ENCODE results near the gene SPAG9. TPM values are rescaled to one million over a fixed set of nuclear protein-coding genes. Genes with fewer than 3 reads are reported as not detected.

SPAG9 gene
- total RNA-seq, 4 donors from 2014 or later, result 39.4 to 211 (median 107) TPM

GRCh38 chr17:51050291-51051033 is 70.2 kb downstream of the SPAG9 start:
- intact Hi-C loops (cut with DNase I; ENCODE audit: low total_unique reads), result no loop called here
- no peak for DNase-seq
- H3K36me3 ChIP-seq, result no peaks in the 10 kb centered on the region
- peaks cover 0 to 5% of the 10 kb centered on the region in 2 donors for H3K4me1 ChIP-seq
- no peak overlapping the region for H3K27ac ChIP-seq
- H3K4me3 ChIP-seq, result no peak overlapping the region
- TF ChIP-seq CTCF (IDR thresholded peaks at IDR 0.05) (no peak), POLR2A (IDR thresholded peaks at IDR 0.05) (no peak)
- H3K9me3 ChIP-seq, result no peaks in the 10 kb centered on the region
- no peaks in the 10 kb centered on the region for H3K27me3 ChIP-seq

GRCh38 chr17:51046514-51047384 is 73.9 kb downstream of the SPAG9 start:
- H3K4me1 ChIP-seq, result peaks cover 0 to 5% of the 10 kb centered on the region in 2 donors
- TF ChIP-seq POLR2A (IDR thresholded peaks at IDR 0.05) (peak; percentile 44 to 53), CTCF (IDR thresholded peaks at IDR 0.05) (peak in 1 of 4 experiments; percentile 5)

DNA sequence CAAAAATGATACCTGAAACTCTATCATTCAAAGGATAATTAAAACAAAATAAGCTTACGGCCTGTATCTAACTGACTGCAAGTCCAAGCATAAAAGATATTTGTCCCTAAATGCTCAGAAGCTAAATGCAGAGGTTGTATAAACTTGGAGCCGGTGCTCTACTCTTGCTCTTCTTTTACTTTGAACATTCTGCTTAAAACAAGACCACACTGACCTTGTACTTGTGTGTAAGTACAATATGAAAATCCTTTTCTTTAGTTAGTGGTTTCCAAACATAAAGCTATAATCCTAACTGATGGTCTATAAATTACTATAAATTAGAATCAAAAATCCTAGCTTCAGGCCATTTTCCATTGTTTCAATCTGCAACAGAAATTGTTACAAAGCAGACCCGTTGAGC is 74.6 kb downstream of the SPAG9 start:
- TF ChIP-seq CTCF (IDR thresholded peaks at IDR 0.05), result no peak
- no peak for TF ChIP-seq POLR2A (IDR thresholded peaks at IDR 0.05)
- Histone ChIP-seq H3K4me3 (peak overlapping the region; percentile 28 to 38), H3K4me1 (peaks cover 0 to 5% of the 10 kb centered on the region in 2 donors), H3K36me3 (no peaks in the 10 kb centered on the region), H3K27ac (peak overlapping the region; percentile 77 to 79), H3K9me3 (no peaks in the 10 kb centered on the region), H3K27me3 (no peaks in the 10 kb centered on the region)
- DNase-seq, result no peak
- intact Hi-C loops (cut with DNase I; ENCODE audit: low total_unique reads), result no loop called here

More at GRCh38 chr17:51046514-51047384, 73.9 kb downstream of the SPAG9 start:
- no peaks in the 10 kb centered on the region for H3K9me3 ChIP-seq
- H3K4me3 ChIP-seq, result peak overlapping the region; percentile 28 to 38
- H3K27me3 ChIP-seq, result no peaks in the 10 kb centered on the region
- H3K27ac ChIP-seq, result peak overlapping the region; percentile 77 to 79
- DNase-seq, result peak; percentile 70 to 89
- intact Hi-C loops (cut with DNase I; ENCODE audit: low total_unique reads), result no loop called here
- no peaks in the 10 kb centered on the region for H3K36me3 ChIP-seq

DNA sequence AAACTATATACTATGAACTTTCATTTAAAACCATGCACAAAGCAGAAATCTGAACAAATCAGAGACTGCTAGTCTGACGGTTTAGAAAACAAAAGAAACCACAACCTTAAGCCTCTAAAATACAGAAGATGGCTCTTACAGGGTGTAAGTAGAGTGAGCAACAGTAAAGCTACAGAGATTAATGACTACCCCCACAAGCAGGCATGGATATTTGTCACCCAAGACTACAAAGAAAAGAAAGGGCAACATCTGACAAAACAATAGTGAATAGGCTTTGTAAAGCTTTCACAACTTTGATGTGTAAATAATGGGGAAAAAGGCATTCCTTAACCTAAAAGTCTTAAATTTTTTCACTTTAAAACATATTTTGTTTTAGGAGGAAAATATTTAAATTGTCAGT is 75.0 kb downstream of the SPAG9 start:
- no peak for DNase-seq
- Histone ChIP-seq H3K27ac (peak overlapping the region; percentile 77 to 79), H3K36me3 (no peaks in the 10 kb centered on the region), H3K4me3 (peak overlapping the region in 1 of 2 donors; percentile 38), H3K4me1 (peaks cover 0 to 5% of the 10 kb centered on the region in 2 donors), H3K9me3 (no peaks in the 10 kb centered on the region), H3K27me3 (no peaks in the 10 kb centered on the region)
- TF ChIP-seq POLR2A (IDR thresholded peaks at IDR 0.05) (no peak), CTCF (IDR thresholded peaks at IDR 0.05) (no peak)
- intact Hi-C loops (cut with DNase I; ENCODE audit: low total_unique reads), result no loop called here

GRCh38 chr17:51044976-51045375 is 75.7 kb downstream of the SPAG9 start:
- peak overlapping the region; percentile 77 to 79 for H3K27ac ChIP-seq
- DNase-seq, result no peak
- H3K4me1 ChIP-seq, result peaks cover 0 to 5% of the 10 kb centered on the region in 2 donors
- H3K4me3 ChIP-seq, result no peak overlapping the region
- TF ChIP-seq POLR2A (IDR thresholded peaks at IDR 0.05), result no peak
- TF ChIP-seq CTCF (IDR thresholded peaks at IDR 0.05), result no peak
- intact Hi-C loops (cut with DNase I; ENCODE audit: low total_unique reads), result no loop called here
- no peaks in the 10 kb centered on the region for H3K9me3 ChIP-seq
- no peaks in the 10 kb centered on the region for H3K36me3 ChIP-seq
- H3K27me3 ChIP-seq, result no peaks in the 10 kb centered on the region
